Panc1 (cell line): ENCODE data around the gene PJA1. TPM values are rescaled to one million over a fixed set of nuclear protein-coding genes. Genes with fewer than 3 reads are reported as not detected.

Source experiments
- ATAC-seq: fragments of 200-7000 bp; cut with Tn5 transposase; 2 replicates; pipeline ENCODE4 v1.9.1; 2020; ENCODE audit warnings: mild to moderate bottlenecking, moderate library complexity
- BruUV-seq: library from RNA; stranded (reverse); fragments of 400-500 nt; replicated peaks from 2 replicates; lab custom pipeline; 2021; lab: Mats Ljungman, UMichigan
- CTCF ChIA-PET: fragments of 300-600 bp; sonication (Branson Sonifier 250); formaldehyde crosslinking; loops from one replicate; lab custom pipeline; 2022; ENCODE audit warnings: antibody characterized with exemption; lab: Charles Lee
- POLR2A ChIA-PET: fragments of 300-600 bp; sonication (Branson Sonifier 250); formaldehyde crosslinking; loops from one replicate; lab custom pipeline; 2022; ENCODE audit warnings: antibody characterized with exemption; lab: Charles Lee
- DNase-seq: peaks from one replicate; pipeline ENCODE4 v3.0.0-alpha.2; 2010; ENCODE audit warnings: low read depth, low spot score
- H3K27ac ChIP-seq: 2 replicates; pipeline ENCODE4 v1.5.1; 2011; ENCODE audit warnings: mild to moderate bottlenecking, low read length, inconsistent platforms
- H3K27me3 ChIP-seq: fragments of 200-500 bp; sonication (Bioruptor generic); 2 replicates; pipeline ENCODE4 v1.6.0; 2014; ENCODE audit warnings: low read length, inconsistent platforms; ENCODE audit not compliant: control insufficient read depth, insufficient read depth
- H3K36me3 ChIP-seq: fragments of 200-500 bp; sonication (Bioruptor generic); 2 replicates; pipeline ENCODE4 v1.5.1; 2014; ENCODE audit warnings: inconsistent platforms, mild to moderate bottlenecking, low read length, moderate library complexity; ENCODE audit not compliant: control insufficient read depth, insufficient read depth
- H3K4me1 ChIP-seq: 2 replicates; pipeline ENCODE4 v1.5.1; 2011; ENCODE audit warnings: inconsistent platforms, mild to moderate bottlenecking, low read length, moderate library complexity; ENCODE audit not compliant: control insufficient read depth, insufficient read depth
- H3K4me3 ChIP-seq, 2 experiments: 2 replicates each; pipeline ENCODE4 v1.5.1; 2011 to 2012; ENCODE audit warnings: low read depth in 2 of 2, low read length in 2 of 2, mild to moderate bottlenecking in 2 of 2, inconsistent platforms in 1 of 2, moderate library complexity in 1 of 2
- H3K9me3 ChIP-seq: fragments of 200-500 bp; sonication (Bioruptor generic); 2 replicates; pipeline ENCODE4 v1.5.1; 2014; ENCODE audit warnings: low read depth, mild to moderate bottlenecking, inconsistent platforms, low read length, moderate library complexity; ENCODE audit not compliant: control insufficient read depth, insufficient read depth
- CTCF ChIP-seq: fragments of 450-650 bp; IDR thresholded peaks from 2 replicates; pipeline ENCODE4 v1.5.1; 2017; ENCODE audit warnings: mild to moderate bottlenecking
- POLR2AphosphoS5 ChIP-seq: IDR thresholded peaks from 2 replicates; pipeline ENCODE4 v1.6.1; 2012; ENCODE audit warnings: mild to moderate bottlenecking, low read depth, low read length, moderate library complexity
- REST ChIP-seq, 2 experiments: IDR thresholded peaks; 2 replicates each; pipeline ENCODE4 v1.6.1; 2011 to 2012; ENCODE audit warnings: low read depth in 2 of 2, control low read depth in 1 of 2, low read length in 1 of 2, mild to moderate bottlenecking in 1 of 2, moderate library complexity in 1 of 2; ENCODE audit not compliant: insufficient read depth in 1 of 2
- SIN3A ChIP-seq: IDR thresholded peaks from 2 replicates; pipeline ENCODE4 v1.6.1; 2012; ENCODE audit warnings: low read depth, mild to moderate bottlenecking, low read length, moderate library complexity, borderline replicate concordance; ENCODE audit not compliant: insufficient read depth
- TCF7L2 ChIP-seq: IDR thresholded peaks from 2 replicates; pipeline ENCODE4 v1.6.1; 2011; ENCODE audit warnings: mild to moderate bottlenecking, low read depth, low read length, inconsistent platforms
- in situ Hi-C: cut with HindIII; loops from 2 replicates; pipeline ENCODE4 v1.10.0; 2016; ENCODE audit warnings: low sequenced_read_pairs, low pct_unique_long_range_greater_than_20kb
- intact Hi-C: fragments of 100-400 bp; cut with micrococcal nuclease; formaldehyde crosslinking; loops from one replicate; pipeline ENCODE4 v1.10.0; 2022; ENCODE audit not compliant: unreplicated experiment
- total RNA-seq: library from RNA; stranded (reverse); gene quantifications from one replicate; pipeline ENCODE4 v1.2.1, GENCODE V29; 2021; ENCODE audit not compliant: unreplicated experiment

Gene PJA1
- total RNA-seq, 1 experiment from 2014 or later: 11.8 TPM

- Histone ChIP-seq H3K36me3 (no peaks in the 10 kb centered on the region), H3K27ac (no peak overlapping the region), H3K4me3 (no peak overlapping the region), H3K27me3 (no peaks in the 10 kb centered on the region), H3K4me1 (no peaks in the 10 kb centered on the region), H3K9me3 (no peaks in the 10 kb centered on the region)
- intact Hi-C loops (no loop called here), in situ Hi-C loops (no loop called here)
- TF ChIP-seq TCF7L2: no peak
- no peak for TF ChIP-seq POLR2AphosphoS5
- no peak for TF ChIP-seq REST (IDR thresholded peaks at IDR 0.05; ENCODE audit: insufficient read depth in 1 of 2, low read depth in 2 of 2, low read length in 1 of 2)
- no peak for TF ChIP-seq SIN3A
- no peak for TF ChIP-seq CTCF
- BruUV-seq: no TSS peak
- POLR2A ChIA-PET: interaction anchor here (0.7 kb wide), 1 partner anchor 1577 kb away, joined by 7 read pairs; no protein-coding TSS in a partner anchor
- ATAC-seq (no peak), DNase-seq (no peak)
- CTCF ChIA-PET: no interaction called here
Observed at GRCh38 chrX:69127466-69127865, 37.8 kb downstream of the PJA1 start.

- CTCF ChIA-PET: no interaction called here
Observed at GRCh38 chrX:69126642-69127041, 38.6 kb downstream of the PJA1 start.

More at GRCh38 chrX:69126642-69127041, 38.6 kb downstream of the PJA1 start:
- H3K27ac ChIP-seq: no peak overlapping the region
- H3K27me3 ChIP-seq: no peaks in the 10 kb centered on the region
- H3K36me3 ChIP-seq: no peaks in the 10 kb centered on the region
- no peak for DNase-seq
- ATAC-seq: no peak; the same call in 1 of the 2 replicates
- BruUV-seq: no TSS peak
- no peaks in the 10 kb centered on the region for H3K9me3 ChIP-seq
- no peak overlapping the region for H3K4me3 ChIP-seq
- H3K4me1 ChIP-seq: no peaks in the 10 kb centered on the region
- TF ChIP-seq SIN3A (no peak), CTCF (no peak), TCF7L2 (no peak), REST (IDR thresholded peaks at IDR 0.05; ENCODE audit: insufficient read depth in 1 of 2, low read depth in 2 of 2, low read length in 1 of 2) (no peak), POLR2AphosphoS5 (no peak)
- intact Hi-C loops: no loop called here
- in situ Hi-C loops: no loop called here
- POLR2A ChIA-PET: no interaction called here
